HCT116 (cell line): ENCODE data around the gene E2F1. TPM values are rescaled to one million over a fixed set of nuclear protein-coding genes. Genes with fewer than 3 reads are reported as not detected.
A peak's percentile ranks its signal among the peaks of the same experiment; 100 is the strongest.
"Not testable (repeated sequence)": the region's sequence is repeated elsewhere in the genome, so short reads cannot be mapped to it uniquely, and the experiment has no call there.

Experiments
- ATAC-seq: fragments of 200-7000 bp; cut with Tn5 transposase; 2 replicates; pipeline ENCODE4 v1.9.1; 2020; ENCODE audit warnings: mild to moderate bottlenecking, moderate library complexity
- BruUV-seq: library from RNA; stranded (reverse); fragments of 400-500 nt; replicated peaks from 2 replicates; lab custom pipeline; 2021; lab: Mats Ljungman, UMichigan
- CTCF ChIA-PET: fragments of 300-600 bp; sonication (Branson Sonifier 250); formaldehyde crosslinking; loops from one replicate; lab custom pipeline; 2021; ENCODE audit warnings: antibody characterized with exemption; lab: Charles Lee
- POLR2A ChIA-PET: fragments of 300-600, 350-600 bp; sonication (Branson Sonifier 250); formaldehyde crosslinking; loops from one replicate; lab custom pipeline; 2021; ENCODE audit warnings: antibody characterized with exemption; lab: Charles Lee
- RAD21 ChIA-PET, 2 experiments: fragments of 300-600 bp; sonication (Branson Sonifier 250); formaldehyde crosslinking; loops; one replicate each; lab custom pipeline; 2023; ENCODE audit warnings: low total read pairs in 2 of 2; ENCODE audit not compliant: uncharacterized antibody in 2 of 2, unreplicated experiment in 2 of 2, low non-redundant PET in 1 of 2; lab: Charles Lee
- DNase-seq: peaks from one replicate; pipeline ENCODE4 v3.0.0-alpha.2; 2010; ENCODE audit warnings: low read depth, low spot score
- H2AFZ ChIP-seq: fragments of 200-600 bp; shearing (Covaris generic), sonication (generic); 2 replicates; pipeline ENCODE4 v1.6.1; 2017; ENCODE audit warnings: low read depth, mixed run types, mixed read lengths, antibody characterized with exemption, low read length; ENCODE audit not compliant: poor library complexity, severe bottlenecking
- H3K27ac ChIP-seq: 2 replicates; pipeline ENCODE4 v1.5.1; 2012; ENCODE audit warnings: low read depth, low read length
- H3K27me3 ChIP-seq: fragments of 200-600 bp; sonication (generic); 2 replicates; pipeline ENCODE4 v1.6.1; 2016; ENCODE audit warnings: mixed run types, low read length, mixed read lengths; ENCODE audit not compliant: insufficient read depth
- H3K36me3 ChIP-seq, 2 experiments: fragments of 200-500 bp in 1 of 2; fragments of 200-600 bp in 1 of 2; sonication (Bioruptor generic) in 1 of 2; sonication (generic) in 1 of 2; 2 replicates each; pipeline versions ENCODE4 v1.5.1 to v1.6.1; 2014 to 2016; ENCODE audit warnings: low read length in 2 of 2, inconsistent platforms in 1 of 2, mixed read lengths in 1 of 2, mixed run types in 1 of 2; ENCODE audit not compliant: insufficient read depth in 2 of 2, control insufficient read depth in 1 of 2
- H3K4me1 ChIP-seq, 2 experiments: fragments of 200-600 bp in 1 of 2; sonication (generic) in 1 of 2; 2 replicates each; pipeline versions ENCODE4 v1.5.1 to v1.6.1; 2012 to 2017; ENCODE audit warnings: low read length in 2 of 2, inconsistent platforms in 1 of 2, mild to moderate bottlenecking in 1 of 2, mixed read lengths in 1 of 2, mixed run types in 1 of 2, moderate library complexity in 1 of 2; ENCODE audit not compliant: insufficient read depth in 2 of 2, control insufficient read depth in 1 of 2
- H3K4me2 ChIP-seq: fragments of 200-600 bp; sonication (generic); 2 replicates; pipeline ENCODE4 v1.6.1; 2017; ENCODE audit warnings: mixed run types, low read length, mixed read lengths
- H3K4me3 ChIP-seq, 2 experiments: fragments of 200-600 bp in 1 of 2; sonication (generic) in 1 of 2; replicated peaks in 1 of 2; 2 replicates each; pipeline ENCODE4 v1.5.1; 2011 to 2016; ENCODE audit warnings: low read length in 2 of 2, control low read depth in 1 of 2, low read depth in 1 of 2, mild to moderate bottlenecking in 1 of 2, mixed read lengths in 1 of 2, mixed run types in 1 of 2
- H3K79me2 ChIP-seq: fragments of 200-600 bp; sonication (generic); 2 replicates; pipeline ENCODE4 v1.6.1; 2017; ENCODE audit warnings: mild to moderate bottlenecking, mixed run types, low read length, moderate library complexity, mixed read lengths; ENCODE audit not compliant: insufficient read depth
- H3K9ac ChIP-seq: fragments of 200-600 bp; sonication (generic); 2 replicates; pipeline ENCODE4 v1.6.1; 2016; ENCODE audit warnings: low read length, mixed read lengths
- H3K9me2 ChIP-seq: fragments of 200-600 bp; sonication (generic), shearing (Covaris generic); 2 replicates; pipeline ENCODE4 v1.6.1; 2017; ENCODE audit warnings: mixed run types, mild to moderate bottlenecking, moderate library complexity; ENCODE audit not compliant: insufficient read depth
- H3K9me3 ChIP-seq, 2 experiments: fragments of 200-500 bp in 1 of 2; fragments of 200-600 bp in 1 of 2; sonication (Bioruptor generic) in 1 of 2; sonication (generic) in 1 of 2; 2 replicates each; pipeline ENCODE4 v1.6.1; 2014 to 2017; ENCODE audit warnings: low read length in 2 of 2, mixed read lengths in 2 of 2, inconsistent platforms in 1 of 2, low read depth in 1 of 2, mild to moderate bottlenecking in 1 of 2, mixed run types in 1 of 2, moderate library complexity in 1 of 2; ENCODE audit not compliant: control insufficient read depth in 1 of 2, insufficient read depth in 1 of 2
- H4K20me1 ChIP-seq: fragments of 200-600 bp; sonication (generic), shearing (Covaris generic); 2 replicates; pipeline ENCODE4 v1.6.1; 2017; ENCODE audit warnings: mixed run types, mild to moderate bottlenecking, moderate library complexity; ENCODE audit not compliant: insufficient read depth
- CTCF ChIP-seq, 3 experiments: fragments of 200-600 bp in 1 of 3; sonication (generic) in 1 of 3; IDR thresholded peaks in 2 of 3; conservative IDR thresholded peaks in 1 of 3; 2 replicates each; pipeline ENCODE4 v1.5.1; 2012 to 2017; ENCODE audit warnings: low read depth in 2 of 3, low read length in 2 of 3, antibody characterized with exemption in 1 of 3, borderline replicate concordance in 1 of 3, control low read depth in 1 of 3, mild to moderate bottlenecking in 1 of 3, mixed read lengths in 1 of 3, mixed run types in 1 of 3, moderate library complexity in 1 of 3; ENCODE audit not compliant: insufficient read depth in 1 of 3
- EZH2 ChIP-seq: fragments of 200-600 bp; sonication (generic); IDR thresholded peaks from 2 replicates; pipeline ENCODE4 v1.6.1; 2017; ENCODE audit warnings: antibody characterized with exemption, mixed run types
- EZH2phosphoT487 ChIP-seq: fragments of 200-600 bp; IDR thresholded peaks from 2 replicates; pipeline ENCODE4 v1.6.1; 2018; ENCODE audit warnings: antibody characterized with exemption, borderline replicate concordance
- JUND ChIP-seq: IDR thresholded peaks from 2 replicates; pipeline ENCODE4 v1.6.1; 2012
- POLR2A ChIP-seq: IDR thresholded peaks from 2 replicates; pipeline ENCODE4 v1.7.0; 2011; ENCODE audit warnings: borderline replicate concordance; ENCODE audit not compliant: insufficient read depth, insufficient read length; ENCODE audit errors: extremely low read depth
- POLR2AphosphoS5 ChIP-seq: IDR thresholded peaks from 2 replicates; pipeline ENCODE4 v1.6.1; 2011; ENCODE audit warnings: mild to moderate bottlenecking, low read depth, low read length, moderate library complexity
- TCF7L2 ChIP-seq: IDR thresholded peaks from 2 replicates; pipeline ENCODE4 v1.7.0; 2011; ENCODE audit warnings: borderline replicate concordance, inconsistent platforms; ENCODE audit not compliant: insufficient read depth, insufficient read length; ENCODE audit errors: extremely low read depth
- YY1 ChIP-seq: IDR thresholded peaks from 2 replicates; pipeline ENCODE4 v1.6.1; 2011; ENCODE audit warnings: low read length, low read depth, moderate library complexity, mild to moderate bottlenecking; ENCODE audit not compliant: insufficient replicate concordance; ENCODE audit errors: extremely low read depth
- ZFX ChIP-seq: fragments of 450-650 bp; IDR thresholded peaks from 2 replicates; pipeline ENCODE4 v1.6.1; 2017
- ZNF274 ChIP-seq: fragments of 200-500 bp; sonication (Bioruptor generic); IDR thresholded peaks from 2 replicates; pipeline ENCODE4 v1.6.1; 2014; ENCODE audit warnings: mild to moderate bottlenecking, low read depth, low read length, inconsistent platforms
- intact Hi-C: fragments of 100-400 bp; cut with micrococcal nuclease; formaldehyde crosslinking; loops from 2 replicates; pipeline ENCODE4 v1.10.0; 2022
- total RNA-seq: library from RNA; stranded (reverse); gene quantifications from one replicate; pipeline ENCODE4 v1.2.1, GENCODE V29; 2021; ENCODE audit not compliant: unreplicated experiment
- TF ChIP-seq, protein P1 (sequence below): IDR thresholded peaks from 2 replicates; pipeline ENCODE4 v1.6.1; 2012
- TF ChIP-seq, protein P2 (sequence below): IDR thresholded peaks from 2 replicates; pipeline ENCODE4 v1.6.1; 2012; ENCODE audit warnings: low read depth

E2F1 gene
- total RNA-seq, 1 experiment from 2014 or later = 30.9 TPM

- CTCF ChIA-PET, ATAC-seq, H3K4me2 ChIP-seq: not testable (repeated sequence)
Measured at GRCh38 chr20:33646959-33647602, 39.1 kb downstream of the E2F1 start.

GRCh38 chr20:33646191-33646590, 40.0 kb downstream of the E2F1 start:
- H3K27me3 ChIP-seq = no peaks in the 10 kb centered on the region
- ATAC-seq (no peak), DNase-seq (no peak)
- CTCF ChIA-PET = no interaction called here
- no peak overlapping the region for H3K4me2 ChIP-seq
- no peak overlapping the region for H3K27ac ChIP-seq
- no peaks in the 10 kb centered on the region for H4K20me1 ChIP-seq
- RAD21 ChIA-PET = no interaction called here
- POLR2A ChIA-PET = no interaction called here
- H2AFZ ChIP-seq = no peak overlapping the region
- H3K9me2 ChIP-seq = no peaks in the 10 kb centered on the region
- H3K4me3 ChIP-seq = no peak overlapping the region
- no peak overlapping the region for H3K9ac ChIP-seq
- peaks cover 0 to 4% of the 10 kb centered on the region in 2 experiments; a peak in 1 of 4 replicates for H3K4me1 ChIP-seq
- H3K9me3 ChIP-seq = no peaks in the 10 kb centered on the region
- no peaks in the 10 kb centered on the region for H3K79me2 ChIP-seq
- no TSS peak for BruUV-seq
- H3K36me3 ChIP-seq = peaks cover 0 to 5% of the 10 kb centered on the region in 2 experiments; a peak in 2 of 4 replicates
- intact Hi-C loops = no loop called here
- TF ChIP-seq ZFX = no peak
- TF ChIP-seq JUND = no peak
- TF ChIP-seq TCF7L2 = no peak
- TF ChIP-seq ZNF274 = no peak
- TF ChIP-seq POLR2AphosphoS5 = no peak
- TF ChIP-seq YY1 = no peak
- TF ChIP-seq, protein P1, sequence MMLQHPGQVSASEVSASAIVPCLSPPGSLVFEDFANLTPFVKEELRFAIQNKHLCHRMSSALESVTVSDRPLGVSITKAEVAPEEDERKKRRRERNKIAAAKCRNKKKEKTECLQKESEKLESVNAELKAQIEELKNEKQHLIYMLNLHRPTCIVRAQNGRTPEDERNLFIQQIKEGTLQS = no peak
- TF ChIP-seq CTCF (IDR thresholded peaks at IDR 0.05 in 2 of 3, conservative IDR thresholded peaks at IDR 0.05 in 1 of 3; ENCODE audit: borderline replicate concordance in 1 of 3, insufficient read depth in 1 of 3, low read depth in 2 of 3, low read length in 2 of 3) = no peak
- no peak for TF ChIP-seq EZH2
- TF ChIP-seq POLR2A = no peak
- no peak for TF ChIP-seq EZH2phosphoT487

More at GRCh38 chr20:33646959-33647602, 39.1 kb downstream of the E2F1 start:
- BruUV-seq, POLR2A ChIA-PET, H3K27ac ChIP-seq, H2AFZ ChIP-seq, H3K9me2 ChIP-seq, DNase-seq, H4K20me1 ChIP-seq, RAD21 ChIA-PET, H3K9me3 ChIP-seq, H3K4me3 ChIP-seq, H3K36me3 ChIP-seq, H3K9ac ChIP-seq: not testable (repeated sequence)
- TF ChIP-seq, protein P2, sequence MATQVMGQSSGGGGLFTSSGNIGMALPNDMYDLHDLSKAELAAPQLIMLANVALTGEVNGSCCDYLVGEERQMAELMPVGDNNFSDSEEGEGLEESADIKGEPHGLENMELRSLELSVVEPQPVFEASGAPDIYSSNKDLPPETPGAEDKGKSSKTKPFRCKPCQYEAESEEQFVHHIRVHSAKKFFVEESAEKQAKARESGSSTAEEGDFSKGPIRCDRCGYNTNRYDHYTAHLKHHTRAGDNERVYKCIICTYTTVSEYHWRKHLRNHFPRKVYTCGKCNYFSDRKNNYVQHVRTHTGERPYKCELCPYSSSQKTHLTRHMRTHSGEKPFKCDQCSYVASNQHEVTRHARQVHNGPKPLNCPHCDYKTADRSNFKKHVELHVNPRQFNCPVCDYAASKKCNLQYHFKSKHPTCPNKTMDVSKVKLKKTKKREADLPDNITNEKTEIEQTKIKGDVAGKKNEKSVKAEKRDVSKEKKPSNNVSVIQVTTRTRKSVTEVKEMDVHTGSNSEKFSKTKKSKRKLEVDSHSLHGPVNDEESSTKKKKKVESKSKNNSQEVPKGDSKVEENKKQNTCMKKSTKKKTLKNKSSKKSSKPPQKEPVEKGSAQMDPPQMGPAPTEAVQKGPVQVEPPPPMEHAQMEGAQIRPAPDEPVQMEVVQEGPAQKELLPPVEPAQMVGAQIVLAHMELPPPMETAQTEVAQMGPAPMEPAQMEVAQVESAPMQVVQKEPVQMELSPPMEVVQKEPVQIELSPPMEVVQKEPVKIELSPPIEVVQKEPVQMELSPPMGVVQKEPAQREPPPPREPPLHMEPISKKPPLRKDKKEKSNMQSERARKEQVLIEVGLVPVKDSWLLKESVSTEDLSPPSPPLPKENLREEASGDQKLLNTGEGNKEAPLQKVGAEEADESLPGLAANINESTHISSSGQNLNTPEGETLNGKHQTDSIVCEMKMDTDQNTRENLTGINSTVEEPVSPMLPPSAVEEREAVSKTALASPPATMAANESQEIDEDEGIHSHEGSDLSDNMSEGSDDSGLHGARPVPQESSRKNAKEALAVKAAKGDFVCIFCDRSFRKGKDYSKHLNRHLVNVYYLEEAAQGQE = peak; percentile 42
- TF ChIP-seq, all 23 proteins: peak for 1; not testable (repeated sequence) for 22
- intact Hi-C loops, H3K27me3 ChIP-seq, H3K4me1 ChIP-seq, H3K79me2 ChIP-seq: not testable (repeated sequence)
